ENCODE data around the gene SNAPC3.
"Not testable (repeated sequence)": the region's sequence is repeated elsewhere in the genome, so short reads cannot be mapped to it uniquely, and the experiment has no call there.

SNAPC3 gene

DNA sequence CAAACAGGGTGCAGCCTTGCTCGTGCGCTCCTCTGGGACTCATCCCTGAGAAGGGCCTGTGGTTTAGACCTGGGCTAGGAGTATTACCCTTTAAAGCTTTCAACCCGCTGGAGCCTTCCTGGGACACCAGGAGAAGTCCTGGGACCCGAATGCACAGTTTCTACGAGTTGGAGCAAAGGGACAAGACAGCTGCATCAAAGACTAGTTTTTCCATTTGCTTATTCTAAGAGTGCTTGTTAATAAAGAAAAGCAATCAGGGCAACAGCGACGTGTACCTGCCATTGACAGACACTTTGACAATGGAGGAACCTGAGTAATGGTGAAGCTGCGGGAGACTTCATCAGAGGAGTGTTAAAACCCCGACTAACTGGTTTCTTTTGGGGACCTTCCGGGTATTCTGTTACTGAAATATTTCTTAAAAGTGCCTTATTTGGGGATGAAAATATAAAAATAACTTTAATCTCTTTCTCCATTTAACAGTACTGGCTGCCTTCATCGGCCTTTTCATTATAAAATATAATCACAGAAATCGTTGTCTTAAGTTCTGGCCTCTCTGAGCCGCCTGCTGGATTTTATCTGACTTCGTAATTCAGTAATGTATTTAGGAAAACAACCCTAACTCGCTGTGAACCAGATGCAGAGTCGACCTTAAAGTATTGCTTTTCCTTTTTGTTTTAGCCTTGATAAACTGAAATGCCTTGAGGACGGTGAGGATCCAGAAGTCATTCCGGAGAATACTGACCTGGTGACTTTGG lies 732 bp downstream of the SNAPC3 start:
- peak in 1 of 51 donors; percentile 46 for DNase-seq

DNA sequence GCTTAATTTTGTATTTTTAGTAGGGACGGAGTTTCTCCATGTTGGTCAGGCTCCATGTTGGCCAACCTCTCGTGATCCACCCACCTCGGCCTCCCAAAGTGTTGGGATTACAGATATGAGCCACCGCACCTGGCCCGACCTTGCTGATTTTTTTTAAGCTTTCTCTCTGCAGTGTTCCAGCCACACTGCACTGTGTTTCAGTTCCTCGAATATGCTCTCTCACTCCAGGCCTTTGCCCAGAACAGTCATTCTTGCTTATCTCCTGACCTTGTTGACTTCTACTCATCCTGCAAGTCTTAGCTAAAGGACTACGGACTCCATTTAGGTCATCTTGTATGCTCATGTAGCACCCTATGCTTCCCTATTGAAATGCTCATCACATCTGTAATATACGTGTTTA lies 3.3 kb downstream of the SNAPC3 start:
- DNase-seq: no peak

DNA sequence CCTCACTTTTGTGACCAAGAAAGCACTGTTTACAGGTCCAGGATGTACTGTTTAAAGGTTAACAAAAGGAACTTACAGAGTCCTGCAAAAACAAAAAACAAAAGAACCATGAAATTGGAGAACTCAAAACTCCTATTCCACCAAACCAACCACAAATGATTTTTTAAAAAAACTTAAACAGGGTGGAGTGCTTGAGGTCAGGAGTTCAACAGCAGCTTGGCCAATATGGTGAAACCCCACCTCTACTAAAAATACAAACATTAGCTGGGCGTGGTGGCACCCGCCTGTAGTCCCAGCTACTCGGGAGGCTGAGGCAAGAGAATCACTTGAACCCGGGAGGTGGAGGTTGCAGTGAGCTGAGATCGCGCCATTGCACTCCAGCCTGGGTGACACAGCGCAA lies 5.0 kb downstream of the SNAPC3 start:
- not testable (repeated sequence) for DNase-seq

DNA sequence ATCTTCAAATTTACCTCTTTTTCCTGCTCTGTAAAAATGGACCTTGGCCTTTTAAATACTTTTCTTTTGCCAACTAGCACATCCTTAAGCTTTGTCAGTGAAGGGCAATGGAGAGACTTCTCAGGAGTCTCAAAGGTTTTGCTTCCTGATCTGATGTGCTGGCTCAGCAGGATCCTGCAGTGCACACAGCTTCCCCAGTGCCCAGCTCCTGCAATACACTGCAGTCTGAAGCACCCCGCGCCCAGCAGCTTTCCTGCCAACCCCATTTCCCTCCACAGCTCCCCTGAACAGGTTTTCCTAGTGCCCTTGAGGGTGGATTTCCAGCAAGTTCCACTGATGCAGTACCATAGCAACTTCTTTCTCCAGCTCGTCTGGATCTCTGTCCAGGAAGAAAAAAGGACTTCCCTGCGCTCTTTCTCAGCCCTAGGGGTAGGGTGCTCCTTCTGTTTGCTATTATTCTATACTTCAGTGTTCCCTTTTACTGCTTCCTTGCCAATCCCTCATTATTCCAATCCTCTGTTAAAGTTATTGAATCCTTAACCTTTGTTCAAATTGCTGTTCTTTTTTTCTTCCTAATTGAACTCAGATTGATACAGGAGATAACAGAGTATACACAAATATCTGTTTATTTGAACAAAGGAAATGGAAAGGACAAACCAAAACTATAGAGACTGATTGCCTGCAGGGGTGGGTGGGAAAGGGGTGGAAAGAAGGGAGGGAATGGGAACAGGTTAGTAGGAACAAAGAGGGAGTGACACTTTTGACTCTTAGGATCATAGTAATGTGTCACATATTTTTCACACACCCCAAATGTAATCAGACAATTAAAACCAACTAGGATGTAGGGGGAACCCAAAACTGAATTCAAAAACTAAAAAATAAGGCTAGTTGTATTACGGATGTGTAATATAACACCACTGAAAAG lies 8.5 kb downstream of the SNAPC3 start:
- DNase-seq: peak in 18 of 51 donors; percentile 2 to 36 (median 9)

DNA sequence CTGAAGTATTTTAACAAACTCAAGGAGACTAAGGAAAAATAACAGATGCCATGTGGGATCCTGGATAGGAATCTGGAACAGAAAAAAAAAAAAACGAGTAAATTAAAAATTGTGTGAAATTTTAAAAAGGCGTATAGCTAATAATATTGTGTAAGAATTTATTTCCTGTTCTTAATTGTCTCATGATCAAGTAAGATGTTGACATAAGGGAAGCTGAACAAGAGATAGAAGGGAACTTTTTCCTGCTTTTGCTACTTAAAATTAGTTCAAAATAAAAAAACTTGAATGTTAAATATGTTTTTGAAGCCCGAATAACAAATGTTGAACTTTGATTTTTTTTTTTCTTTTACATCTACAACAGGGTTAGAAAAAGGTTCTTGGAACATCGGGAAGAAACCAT lies 10.5 kb downstream of the SNAPC3 start:
- no peak for DNase-seq

DNA sequence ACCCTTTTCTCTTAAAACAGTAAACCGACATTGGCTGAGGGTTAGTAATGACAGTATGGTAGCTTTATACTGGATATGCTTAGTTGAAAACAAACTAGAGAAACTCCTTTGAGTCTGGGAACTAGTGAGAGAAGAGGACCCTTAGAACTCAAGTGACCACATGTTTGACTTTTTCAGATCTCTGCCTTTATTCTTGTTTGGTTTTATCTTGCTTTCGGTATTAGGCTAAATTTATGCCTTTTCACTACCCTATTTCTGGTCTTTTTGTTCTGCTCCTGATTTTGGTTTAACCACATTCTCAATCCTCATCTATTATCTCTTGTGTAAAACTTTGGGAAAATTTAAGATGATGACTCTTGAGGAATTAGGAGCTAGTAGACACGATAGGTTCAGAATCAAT lies 11.0 kb downstream of the SNAPC3 start:
- no peak for DNase-seq

DNA sequence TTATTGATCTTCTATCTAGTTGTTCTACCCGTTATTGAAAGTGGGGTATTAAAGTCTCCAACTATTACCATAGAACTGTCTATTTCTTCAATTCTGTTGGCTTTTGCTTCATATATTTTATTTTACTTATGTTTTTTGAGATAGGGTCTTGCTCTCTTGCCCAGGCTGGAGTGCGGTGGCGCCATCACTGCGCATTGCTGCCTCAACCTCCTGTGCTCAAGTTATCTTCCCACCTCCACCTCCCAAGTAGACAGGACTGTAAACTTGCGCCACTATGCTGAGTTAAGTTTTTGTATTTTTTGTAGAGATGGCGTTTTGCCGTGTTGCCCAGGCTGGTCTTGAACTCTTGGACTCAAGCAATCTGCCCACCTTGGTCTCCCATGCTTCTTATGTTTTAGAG lies 16.2 kb downstream of the SNAPC3 start:
- DNase-seq: no peak

- not testable (repeated sequence) for DNase-seq
Observed at GRCh38 chr9:15441841-15442240, 19.2 kb downstream of the SNAPC3 start.

DNA sequence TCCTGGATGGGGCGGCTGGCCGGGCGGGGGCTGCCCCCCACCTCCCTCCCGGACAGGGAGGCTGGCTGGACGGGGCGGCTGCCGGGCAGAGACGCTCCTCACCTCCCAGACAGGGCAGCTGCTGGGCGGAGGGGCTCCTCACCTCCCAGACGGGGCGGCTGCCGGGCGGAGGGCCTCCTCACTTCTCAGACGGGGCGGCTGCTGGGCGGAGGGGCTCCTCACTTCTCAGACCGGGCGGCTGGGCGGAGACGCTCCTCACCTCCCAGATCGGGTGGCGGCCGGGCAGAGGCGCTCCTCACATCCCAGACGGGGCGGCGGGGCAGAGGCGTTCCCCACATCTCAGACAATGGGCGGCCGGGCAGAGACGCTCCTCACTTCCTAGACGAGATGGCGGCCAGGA lies 19.6 kb downstream of the SNAPC3 start:
- DNase-seq: not testable (repeated sequence)

DNA sequence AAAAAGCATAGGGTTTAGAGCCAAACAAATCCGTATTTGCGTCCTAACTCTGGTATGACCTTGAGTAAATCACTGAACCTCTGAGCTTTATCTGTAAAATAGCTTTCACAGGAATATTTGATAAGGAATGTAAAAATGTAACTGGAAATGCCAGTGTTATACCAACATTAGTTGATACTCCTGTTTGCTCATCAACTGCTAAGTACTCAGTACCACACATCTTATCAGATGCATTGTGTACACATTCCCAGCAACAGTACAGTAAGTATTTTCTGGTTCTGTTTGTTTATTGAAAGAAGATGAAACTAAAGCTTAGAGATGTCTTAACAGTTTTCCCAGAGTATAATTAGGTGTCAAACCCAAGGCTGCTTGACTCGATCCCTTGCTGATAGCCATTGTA lies 21.5 kb downstream of the SNAPC3 start:
- DNase-seq: no peak

DNA sequence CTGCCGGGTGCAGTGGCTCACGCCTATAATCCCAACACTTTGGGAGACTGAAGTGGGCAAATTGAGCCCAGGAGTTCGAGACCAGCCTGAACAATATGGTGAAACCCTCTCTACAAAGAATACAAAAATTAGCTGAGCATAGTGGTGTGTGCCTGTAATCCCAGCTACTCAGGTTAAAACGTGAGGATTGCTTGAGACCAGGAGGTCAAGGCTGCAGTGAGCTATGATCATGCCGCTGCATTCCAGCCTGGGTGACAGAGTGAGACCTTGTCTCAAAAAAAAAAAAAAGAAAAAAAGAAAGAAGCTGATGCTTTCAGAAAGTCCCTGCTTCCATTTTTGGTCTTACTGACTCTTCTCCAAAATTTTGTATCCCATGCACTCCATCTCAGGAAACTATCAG lies 31.3 kb downstream of the SNAPC3 start:
- DNase-seq: no peak

- DNase-seq: no peak
Observed at GRCh38 chr9:15461056-15461455, 38.4 kb downstream of the SNAPC3 start.

- no peak for DNase-seq
Observed at GRCh38 chr9:15461601-15462000, 38.9 kb downstream of the SNAPC3 start.

DNA sequence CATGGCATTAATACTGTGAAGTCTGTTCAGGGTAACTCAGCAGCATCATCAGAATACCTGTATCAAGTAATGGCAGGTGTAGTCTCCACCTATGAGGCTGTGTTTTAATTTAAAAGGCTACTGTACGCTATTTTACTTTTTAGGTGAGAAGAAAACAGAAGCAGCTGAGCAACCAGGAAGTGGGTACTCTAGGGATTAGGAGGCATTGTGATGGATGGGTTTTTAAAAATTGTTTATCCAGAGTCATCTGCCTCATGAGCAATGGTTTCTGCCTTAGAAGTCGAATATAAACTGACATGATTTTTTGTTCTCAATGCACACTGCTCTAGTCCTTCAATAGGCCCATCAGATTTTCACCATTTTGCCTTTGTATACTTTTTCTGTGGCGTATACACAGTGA lies 45.5 kb downstream of the SNAPC3 start:
- DNase-seq: no peak

DNA sequence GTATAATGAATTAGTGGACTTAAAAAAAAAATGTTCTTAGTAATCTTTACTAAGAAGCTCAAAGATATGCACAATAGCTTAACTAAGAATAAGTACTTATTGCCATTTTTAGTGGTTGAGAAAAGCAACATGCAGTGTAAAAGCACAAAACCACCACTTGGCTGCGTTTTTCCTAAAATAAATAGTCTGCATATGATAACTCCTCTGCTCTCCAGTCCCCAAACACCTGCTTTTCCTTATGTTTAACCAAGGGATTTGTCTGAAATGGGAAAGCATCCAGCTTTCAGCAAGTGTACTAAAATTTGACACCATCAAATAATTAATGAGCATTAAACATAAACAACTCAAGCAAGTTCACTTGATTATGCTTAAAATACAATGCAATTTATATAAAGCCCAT lies 46.7 kb downstream of the SNAPC3 start:
- no peak for DNase-seq

GRCh38 chr9:15469862-15470261 lies 47.2 kb downstream of the SNAPC3 start:
- DNase-seq: no peak

GRCh38 chr9:15475923-15476536 lies 53.4 kb downstream of the SNAPC3 start:
- DNase-seq: no peak

DNA sequence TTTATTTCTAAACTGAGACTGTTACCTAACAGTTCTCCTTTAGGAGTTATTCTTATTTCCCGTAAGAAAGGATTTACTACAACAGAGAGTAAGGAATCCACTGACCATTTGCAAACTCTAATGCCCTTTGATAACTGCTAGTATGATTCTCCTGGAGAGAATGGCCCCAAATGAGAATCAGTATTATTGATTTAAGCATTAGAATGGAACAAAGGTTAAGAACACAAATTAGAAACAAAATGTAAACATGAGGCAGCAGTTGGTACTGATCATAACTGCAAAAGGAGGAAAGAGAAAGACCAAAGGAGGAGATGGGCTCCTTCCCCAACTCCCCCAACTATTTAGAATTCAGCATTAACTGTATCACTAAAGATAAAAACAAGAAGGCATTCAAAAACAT lies 57.4 kb downstream of the SNAPC3 start:
- DNase-seq: no peak

- DNase-seq: no peak
Observed at GRCh38 chr9:15482146-15482545, 59.5 kb downstream of the SNAPC3 start.

- DNase-seq: no peak
Observed at GRCh38 chr9:15484802-15485201, 62.1 kb downstream of the SNAPC3 start.

DNA sequence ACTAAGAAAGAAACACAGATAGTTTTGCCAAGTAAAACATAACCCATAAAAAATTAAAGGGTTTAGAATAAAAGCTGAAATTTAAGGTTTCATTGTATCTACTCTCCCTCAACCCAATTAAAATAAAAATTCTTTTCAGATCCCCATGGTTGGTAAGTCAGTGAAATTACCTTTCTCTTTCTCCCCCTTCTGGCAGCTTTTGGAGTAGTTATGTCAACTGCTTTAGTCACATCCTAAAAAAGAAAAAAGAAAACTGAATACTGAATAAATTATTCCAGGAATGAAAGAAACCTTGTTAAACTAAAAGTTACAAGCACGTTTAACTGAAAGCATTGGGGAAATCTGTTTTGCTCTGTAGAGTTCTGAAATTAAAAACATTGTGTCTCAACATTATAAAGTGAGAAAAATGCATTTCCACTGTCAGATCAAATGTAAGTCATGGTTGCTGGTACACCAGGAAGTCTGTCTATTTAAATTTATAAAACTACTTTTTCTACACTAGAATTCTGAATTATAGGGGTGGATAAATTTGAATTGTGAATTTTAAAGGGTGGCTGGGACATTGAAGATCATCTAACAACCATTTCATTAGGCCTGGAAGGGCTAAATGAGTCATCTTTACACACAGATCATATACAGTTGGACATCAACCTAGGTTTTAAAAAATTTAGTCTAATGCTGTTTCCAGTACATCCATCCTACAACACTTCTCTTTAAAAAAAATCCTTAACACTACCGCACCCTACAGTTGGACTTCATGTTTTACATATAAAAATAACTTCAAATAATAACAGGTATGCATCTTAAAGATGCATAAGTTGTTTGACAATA lies 63.4 kb downstream of the SNAPC3 start:
- peak in 1 of 51 donors; percentile 9 for DNase-seq

Measured in hypothalamus (tissue), 51 donors.